ENCODE data around the gene E4F1. TPM values are rescaled to one million over a fixed set of nuclear protein-coding genes. Genes with fewer than 3 reads are reported as not detected.

E4F1 gene
- total RNA-seq, 3 donors from 2014 or later: 44.3 to 48.7 (median 45.3) TPM

GRCh38 chr16:2207872-2208271 lies 15.5 kb upstream of the E4F1 start:
- peak overlapping the region; percentile 84 for H3K4me3 Mint-ChIP-seq
- no peak for DNase-seq
- no peak for ATAC-seq
- no peaks in the 10 kb centered on the region for H3K27me3 Mint-ChIP-seq (ENCODE audit: low read depth)
- H3K9me3 Mint-ChIP-seq: no peaks in the 10 kb centered on the region
- peaks cover 13% of the 10 kb centered on the region for H3K36me3 Mint-ChIP-seq (ENCODE audit: insufficient read depth)
- H3K4me1 Mint-ChIP-seq (ENCODE audit: low read depth): peaks cover 29% of the 10 kb centered on the region

- H3K4me3 Mint-ChIP-seq: no peak overlapping the region
- ATAC-seq: no peak
- H3K36me3 Mint-ChIP-seq (ENCODE audit: insufficient read depth): peaks cover 13% of the 10 kb centered on the region
- H3K9me3 Mint-ChIP-seq: no peaks in the 10 kb centered on the region
- DNase-seq: no peak
- H3K4me1 Mint-ChIP-seq (ENCODE audit: low read depth): peaks cover 33% of the 10 kb centered on the region
- H3K27me3 Mint-ChIP-seq (ENCODE audit: low read depth): no peaks in the 10 kb centered on the region
These were observed 15.1 kb upstream of the E4F1 start for GRCh38 chr16:2208308-2208707.

DNA sequence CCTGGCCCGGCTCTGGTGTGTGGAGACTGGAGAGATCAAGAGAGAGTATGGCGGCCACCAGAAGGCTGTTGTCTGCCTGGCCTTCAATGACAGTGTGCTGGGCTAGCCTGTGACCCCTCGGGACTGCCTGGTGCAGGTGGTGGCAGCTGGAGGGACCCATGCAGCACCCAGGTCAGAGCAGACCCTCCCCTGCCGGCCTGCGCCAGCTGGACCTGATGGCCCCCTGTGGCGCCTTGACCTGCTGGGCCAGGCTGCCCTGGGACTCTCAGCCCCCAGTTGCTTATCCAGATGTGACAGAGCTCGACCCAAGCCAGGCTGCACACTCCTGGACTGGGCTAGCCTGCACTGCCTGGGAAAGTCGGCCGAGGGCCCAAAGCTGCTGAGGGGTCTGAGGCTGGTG lies 14.6 kb upstream of the E4F1 start:
- ATAC-seq: no peak
- peaks cover 33% of the 10 kb centered on the region for H3K4me1 Mint-ChIP-seq (ENCODE audit: low read depth)

GRCh38 chr16:2209258-2210008 lies 14.0 kb upstream of the E4F1 start:
- Mint-ChIP-seq H3K36me3 (ENCODE audit: insufficient read depth) (peaks cover 13% of the 10 kb centered on the region), H3K27me3 (ENCODE audit: low read depth) (no peaks in the 10 kb centered on the region), H3K4me3 (no peak overlapping the region), H3K9me3 (no peaks in the 10 kb centered on the region), H3K4me1 (ENCODE audit: low read depth) (peaks cover 30% of the 10 kb centered on the region)
- ATAC-seq (no peak), DNase-seq (no peak)

More for the DNA sequence above, 14.6 kb upstream of the E4F1 start:
- no peak for DNase-seq
- Mint-ChIP-seq H3K36me3 (ENCODE audit: insufficient read depth) (peaks cover 13% of the 10 kb centered on the region), H3K9me3 (no peaks in the 10 kb centered on the region), H3K27me3 (ENCODE audit: low read depth) (no peaks in the 10 kb centered on the region), H3K4me3 (no peak overlapping the region)

- no peaks in the 10 kb centered on the region for H3K27me3 Mint-ChIP-seq (ENCODE audit: low read depth)
- no peak for ATAC-seq
These were observed 13.4 kb upstream of the E4F1 start for GRCh38 chr16:2210009-2210332.

DNA sequence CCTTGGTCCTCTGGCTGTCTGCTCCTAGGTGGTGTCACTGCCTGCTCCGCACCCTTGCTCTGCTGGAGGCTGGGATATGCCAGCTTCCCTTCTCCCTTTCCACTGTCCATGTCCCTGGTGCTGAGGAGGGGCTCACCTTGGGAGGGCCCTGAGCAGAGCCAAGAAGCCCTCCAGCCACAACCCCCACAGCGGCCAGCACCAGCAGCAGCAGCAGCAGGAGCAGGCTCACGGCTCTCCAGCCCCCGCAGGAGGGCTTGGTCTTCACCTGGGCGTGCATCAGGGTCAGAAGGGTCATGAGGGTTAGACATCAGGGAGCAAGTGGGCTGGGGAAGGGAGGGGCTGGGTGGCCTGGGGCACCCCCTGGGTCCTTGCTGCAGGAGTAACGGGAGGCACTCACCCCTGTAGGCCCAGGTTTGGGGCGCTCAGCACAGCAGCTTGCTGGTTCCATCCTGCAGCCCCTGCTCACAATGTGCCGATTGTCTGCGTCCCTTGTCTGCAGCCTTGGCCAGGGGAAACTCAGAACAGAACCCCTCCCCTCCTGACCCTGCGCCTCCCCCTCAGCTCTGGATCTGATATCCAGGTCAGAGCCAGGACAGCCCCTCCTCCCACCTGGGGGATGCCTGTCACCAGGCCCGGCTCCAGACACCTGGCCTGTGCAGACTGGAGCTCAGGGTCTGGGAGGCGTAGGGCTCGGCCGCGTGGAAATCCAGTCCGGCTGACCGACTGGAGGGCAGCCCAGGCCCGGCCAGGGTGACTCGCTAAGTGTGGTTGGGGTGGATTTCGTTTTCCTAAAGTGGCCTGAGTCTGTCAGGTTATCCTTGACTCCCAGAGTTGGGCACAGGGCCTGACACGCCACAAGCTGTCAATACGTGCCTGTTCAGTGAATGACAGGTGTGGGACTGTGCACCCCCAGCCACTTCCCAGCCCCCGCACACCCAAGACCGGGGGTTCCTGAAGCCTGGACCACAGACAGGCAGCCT lies 12.7 kb upstream of the E4F1 start, which contains the start of gene BRICD5:
Gene BRICD5, minus strand, starts transcription at position 478 of the 980 bp plus-strand sequence. Its CDS starts 30 bp downstream, at position 448.
- H3K36me3 Mint-ChIP-seq (ENCODE audit: insufficient read depth): peaks cover 13% of the 10 kb centered on the region
- ATAC-seq: no peak
- peaks cover 27% of the 10 kb centered on the region for H3K4me1 Mint-ChIP-seq (ENCODE audit: low read depth)
- no peak for DNase-seq
- no peaks in the 10 kb centered on the region for H3K9me3 Mint-ChIP-seq
- H3K4me3 Mint-ChIP-seq: no peak within 1 kb of the TSS
- H3K27me3 Mint-ChIP-seq (ENCODE audit: low read depth): no peaks in the 10 kb centered on the region

More at GRCh38 chr16:2210009-2210332, 13.4 kb upstream of the E4F1 start:
- H3K4me1 Mint-ChIP-seq (ENCODE audit: low read depth): peaks cover 27% of the 10 kb centered on the region
- DNase-seq: no peak
- H3K4me3 Mint-ChIP-seq: no peak overlapping the region
- H3K9me3 Mint-ChIP-seq: no peaks in the 10 kb centered on the region
- H3K36me3 Mint-ChIP-seq (ENCODE audit: insufficient read depth): peaks cover 13% of the 10 kb centered on the region

GRCh38 chr16:2211923-2212347 lies 11.5 kb upstream of the E4F1 start:
- ATAC-seq (no peak), DNase-seq (no peak)
- H3K4me1 Mint-ChIP-seq (ENCODE audit: low read depth): peaks cover 23% of the 10 kb centered on the region

GRCh38 chr16:2212362-2213324 lies 10.7 kb upstream of the E4F1 start:
- H3K9me3 Mint-ChIP-seq: no peaks in the 10 kb centered on the region
- no peaks in the 10 kb centered on the region for H3K27me3 Mint-ChIP-seq (ENCODE audit: low read depth)
- peaks cover 17% of the 10 kb centered on the region for H3K4me1 Mint-ChIP-seq (ENCODE audit: low read depth)
- no peak for DNase-seq
- H3K36me3 Mint-ChIP-seq (ENCODE audit: insufficient read depth): peaks cover 8% of the 10 kb centered on the region
- no peak for ATAC-seq
- peak overlapping the region; percentile 81 for H3K4me3 Mint-ChIP-seq

More at GRCh38 chr16:2211923-2212347, 11.5 kb upstream of the E4F1 start:
- Mint-ChIP-seq H3K27me3 (ENCODE audit: low read depth) (no peaks in the 10 kb centered on the region), H3K4me3 (peak overlapping the region; percentile 31), H3K36me3 (ENCODE audit: insufficient read depth) (peaks cover 11% of the 10 kb centered on the region), H3K9me3 (no peaks in the 10 kb centered on the region)

- DNase-seq: no peak
- Mint-ChIP-seq H3K27me3 (ENCODE audit: low read depth) (no peaks in the 10 kb centered on the region), H3K4me1 (ENCODE audit: low read depth) (peaks cover 15% of the 10 kb centered on the region), H3K9me3 (no peaks in the 10 kb centered on the region), H3K36me3 (ENCODE audit: insufficient read depth) (peaks cover 6% of the 10 kb centered on the region), H3K4me3 (peak overlapping the region; percentile 81)
- peak; percentile 0 to 5 for ATAC-seq
These were observed 9.3 kb upstream of the E4F1 start for GRCh38 chr16:2213817-2214718.

DNA sequence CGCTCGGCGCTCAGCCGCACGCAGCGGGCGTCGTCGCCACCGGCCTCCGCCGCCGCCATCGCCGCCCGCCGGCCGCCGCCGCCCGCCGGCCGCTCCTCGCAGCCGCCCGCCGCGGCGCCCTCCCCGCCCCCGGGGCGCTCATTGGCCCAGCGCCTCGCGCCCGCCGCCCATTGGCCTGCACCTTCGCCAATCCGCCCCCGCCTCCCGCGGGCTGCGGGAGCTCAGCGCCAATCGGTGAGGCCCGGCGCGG lies 8.7 kb upstream of the E4F1 start, which contains the start of gene PGP:
Gene PGP, minus strand, starts transcription at position 122 of the 250 bp plus-strand sequence. Its CDS starts 63 bp downstream, at position 59.
- H3K9me3 Mint-ChIP-seq: no peaks in the 10 kb centered on the region
- H3K4me1 Mint-ChIP-seq (ENCODE audit: low read depth): peaks cover 15% of the 10 kb centered on the region
- H3K4me3 Mint-ChIP-seq: peak within 1 kb of the TSS; percentile 87
- DNase-seq (no peak), ATAC-seq (peak; percentile 92 to 93)
- peaks cover 6% of the 10 kb centered on the region for H3K36me3 Mint-ChIP-seq (ENCODE audit: insufficient read depth)
- H3K27me3 Mint-ChIP-seq (ENCODE audit: low read depth): no peaks in the 10 kb centered on the region

DNA sequence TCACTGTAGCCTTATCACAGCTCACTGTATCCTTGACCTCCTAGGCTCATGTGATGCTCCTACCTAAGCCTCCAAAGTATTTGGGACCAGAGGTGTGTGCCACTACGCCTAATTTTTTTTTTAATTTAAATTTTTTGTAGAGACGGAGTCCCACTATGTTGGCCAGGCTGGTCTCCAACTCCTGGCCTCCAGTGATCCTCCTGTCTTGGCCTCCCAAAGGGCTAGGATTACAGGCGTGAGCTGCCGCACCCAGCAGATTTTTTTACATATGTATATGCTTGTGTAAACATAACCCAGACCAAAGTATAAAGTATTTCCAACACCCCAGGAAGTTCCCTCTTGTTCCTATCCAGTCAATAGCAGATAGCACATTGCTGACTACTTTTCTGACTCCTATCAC lies 7.1 kb upstream of the E4F1 start:
- ATAC-seq (no peak), DNase-seq (no peak)
- Mint-ChIP-seq H3K9me3 (no peaks in the 10 kb centered on the region), H3K36me3 (ENCODE audit: insufficient read depth) (peaks cover 6% of the 10 kb centered on the region), H3K4me3 (peak overlapping the region; percentile 87), H3K27me3 (ENCODE audit: low read depth) (no peaks in the 10 kb centered on the region), H3K4me1 (ENCODE audit: low read depth) (peaks cover 15% of the 10 kb centered on the region)

- Mint-ChIP-seq H3K9me3 (no peaks in the 10 kb centered on the region), H3K27me3 (ENCODE audit: low read depth) (no peaks in the 10 kb centered on the region), H3K4me3 (peak overlapping the region; percentile 85), H3K36me3 (ENCODE audit: insufficient read depth) (peaks cover 4% of the 10 kb centered on the region), H3K4me1 (ENCODE audit: low read depth) (peaks cover 17% of the 10 kb centered on the region)
- DNase-seq (no peak), ATAC-seq (peak; percentile 23 to 35)
These were observed 623 bp downstream of the E4F1 start for GRCh38 chr16:2223942-2224486.
